CD4-positive, alpha-beta T cell (primary cell): ENCODE measurements around the gene TH. TPM values are rescaled to one million over a fixed set of nuclear protein-coding genes. Genes with fewer than 3 reads are reported as not detected.

ENCODE experiments used
- ATAC-seq: fragments of 200-7000 bp; cut with Tn5 transposase; one replicate; pipeline ENCODE4 v1.10.0; 2022; ENCODE audit warnings: mild to moderate bottlenecking; ENCODE audit not compliant: poor library complexity
- CTCF ChIA-PET: fragments of 350-600 bp; sonication (Branson Sonifier 250); formaldehyde crosslinking; loops from one replicate; lab custom pipeline; 2021; ENCODE audit warnings: antibody characterized with exemption, inconsistent platforms; lab: Charles Lee
- POLR2A ChIA-PET: fragments of 350-600 bp; sonication (Branson Sonifier 250); formaldehyde crosslinking; loops from one replicate; lab custom pipeline; 2021; ENCODE audit warnings: antibody characterized with exemption, inconsistent platforms; lab: Charles Lee
- DNase-seq, 14 experiments: peaks; one replicate each; pipeline ENCODE4 v3.0.0-alpha.2; 2013 to 2020; ENCODE audit warnings: mixed read lengths in 2 of 14
- H3K27ac ChIP-seq, 2 donors: one replicate each; pipeline versions ENCODE4 v1.5.1 to v1.7.0; 2013; ENCODE audit warnings: low read length in 2 of 2, low read depth in 1 of 2, mild to moderate bottlenecking in 1 of 2
- H3K27me3 ChIP-seq, 2 experiments: 1 replicate in 1 of 2; 2 replicates in 1 of 2; pipeline versions ENCODE4 v1.6.1 to v1.7.0; 2013; ENCODE audit warnings: low read length in 2 of 2, control low read depth in 1 of 2, mild to moderate bottlenecking in 1 of 2, moderate library complexity in 1 of 2; ENCODE audit not compliant: insufficient read depth in 2 of 2, control insufficient read depth in 1 of 2
- H3K36me3 ChIP-seq: one replicate; pipeline ENCODE4 v1.6.1; 2013; ENCODE audit warnings: low read length, control low read depth; ENCODE audit not compliant: insufficient read depth
- H3K4me1 ChIP-seq: one replicate; pipeline ENCODE4 v1.6.1; 2013; ENCODE audit warnings: low read length, control low read depth; ENCODE audit not compliant: insufficient read depth
- H3K4me3 ChIP-seq: one replicate; pipeline ENCODE4 v1.5.1; 2013; ENCODE audit warnings: mild to moderate bottlenecking, low read length, moderate library complexity
- H3K9me3 ChIP-seq, 2 experiments: 1 replicate in 1 of 2; 2 replicates in 1 of 2; pipeline versions ENCODE4 v1.6.1 to v1.7.0; 2013; ENCODE audit warnings: low read length in 2 of 2, mild to moderate bottlenecking in 2 of 2, control low read depth in 1 of 2, moderate library complexity in 1 of 2; ENCODE audit not compliant: control insufficient read depth in 1 of 2, insufficient read depth in 1 of 2
- H3K27ac Mint-ChIP-seq: one replicate; pipeline ENCODE4 v1.8.0; 2020; ENCODE audit warnings: mixed read lengths
- H3K27me3 Mint-ChIP-seq: one replicate; pipeline ENCODE4 v1.8.0; 2021; ENCODE audit warnings: mixed read lengths
- H3K36me3 Mint-ChIP-seq: one replicate; pipeline ENCODE4 v1.8.0; 2021; ENCODE audit warnings: low read depth, mixed read lengths
- H3K4me1 Mint-ChIP-seq: one replicate; pipeline ENCODE4 v1.8.0; 2021; ENCODE audit warnings: low read depth, mixed read lengths
- H3K4me3 Mint-ChIP-seq: one replicate; pipeline ENCODE4 v1.8.0; 2020; ENCODE audit warnings: mild to moderate bottlenecking, mixed read lengths
- H3K9me3 Mint-ChIP-seq: one replicate; pipeline ENCODE4 v1.8.0; 2020; ENCODE audit warnings: mixed read lengths
- CTCF ChIP-seq: fragments of 200-600 bp; IDR thresholded peaks from one replicate; pipeline ENCODE4 v1.8.0; 2022; ENCODE audit warnings: antibody characterized with exemption, mild to moderate bottlenecking
- intact Hi-C, 2 experiments: fragments of 100-400 bp; cut with DNase I in 1 of 2; cut with micrococcal nuclease in 1 of 2; formaldehyde crosslinking; loops; one replicate each; pipeline versions ENCODE4 v1.15.1 to v1.9.0; 2023 to 2025; cut with DNase I, micrococcal nuclease
- total RNA-seq, 174 experiments: library from RNA in 2 of 174; stranded (reverse) in 2 of 174; gene quantifications; one replicate each; pipeline ENCODE4 v1.2.3 and lab custom pipeline; 2021 to 2026

TH gene
- total RNA-seq, 2 experiments from 2014 or later: not detected

- Histone ChIP-seq H3K27ac (no peak overlapping the region), H3K4me1 (peaks cover 19% of the 10 kb centered on the region), H3K4me3 (no peak overlapping the region), H3K27me3 (no peaks in the 10 kb centered on the region), H3K36me3 (no peaks in the 10 kb centered on the region), H3K9me3 (peaks cover 0 to 13% of the 10 kb centered on the region in 2 experiments)
- no peak for ATAC-seq
- Mint-ChIP-seq H3K9me3 (no peaks in the 10 kb centered on the region), H3K36me3 (no peaks in the 10 kb centered on the region), H3K4me3 (no peak overlapping the region), H3K27ac (no peak overlapping the region), H3K27me3 (no peaks in the 10 kb centered on the region), H3K4me1 (peaks cover 12% of the 10 kb centered on the region)
- TF ChIP-seq CTCF: no peak
- intact Hi-C loops: loop anchor here in 1 of 2 experiments (10.0 kb wide), 1 partner anchor 95 kb away; the partner anchor contains the start of genes C11orf21 and TSPAN32
- peak in 1 of 14 experiments; percentile 6 for DNase-seq
- ChIA-PET CTCF (no interaction called here), POLR2A (no interaction called here)
Measured at GRCh38 chr11:2209900-2210321, 38.3 kb upstream of the TH start.

- CTCF ChIA-PET: no interaction called here
- no peak overlapping the region for H3K27ac ChIP-seq
- H3K27me3 ChIP-seq: no peaks in the 10 kb centered on the region
- no peaks in the 10 kb centered on the region for H3K36me3 ChIP-seq
- DNase-seq: peak in 2 of 14 experiments; percentile 6 to 23
- Mint-ChIP-seq H3K9me3 (no peaks in the 10 kb centered on the region), H3K27ac (no peak overlapping the region), H3K4me1 (peaks cover 12% of the 10 kb centered on the region), H3K36me3 (no peaks in the 10 kb centered on the region), H3K4me3 (no peak overlapping the region), H3K27me3 (no peaks in the 10 kb centered on the region)
- no peak for ATAC-seq
- peaks cover 19% of the 10 kb centered on the region for H3K4me1 ChIP-seq
- peaks cover 0 to 13% of the 10 kb centered on the region in 2 experiments for H3K9me3 ChIP-seq
- no peak for TF ChIP-seq CTCF
- intact Hi-C loops: loop anchor here in 1 of 2 experiments (10.0 kb wide), 1 partner anchor 95 kb away; the partner anchor contains the start of genes C11orf21 and TSPAN32
- H3K4me3 ChIP-seq: no peak overlapping the region
- POLR2A ChIA-PET: no interaction called here
Measured at GRCh38 chr11:2209370-2209801, 37.8 kb upstream of the TH start.

- H3K36me3 ChIP-seq: no peaks in the 10 kb centered on the region
- Mint-ChIP-seq H3K4me1 (peaks cover 7% of the 10 kb centered on the region), H3K27me3 (no peaks in the 10 kb centered on the region), H3K4me3 (no peak overlapping the region), H3K9me3 (no peaks in the 10 kb centered on the region), H3K36me3 (no peaks in the 10 kb centered on the region), H3K27ac (no peak overlapping the region)
- POLR2A ChIA-PET: no interaction called here
- H3K4me1 ChIP-seq: peaks cover 14% of the 10 kb centered on the region
- no peak overlapping the region for H3K27ac ChIP-seq
- CTCF ChIA-PET: no interaction called here
- TF ChIP-seq CTCF: no peak
- ATAC-seq: no peak
- no peak overlapping the region for H3K4me3 ChIP-seq
- H3K9me3 ChIP-seq: peaks cover 0 to 13% of the 10 kb centered on the region in 2 experiments
- intact Hi-C loops: loop anchor here in 1 of 2 experiments (10.0 kb wide), 1 partner anchor 96 kb away; the partner anchor contains the start of genes C11orf21 and TSPAN32
- DNase-seq: peak in 1 of 14 experiments; percentile 27
- no peaks in the 10 kb centered on the region for H3K27me3 ChIP-seq
Measured at GRCh38 chr11:2208691-2209369, 37.2 kb upstream of the TH start.
